Measurements from ENCODE around the gene NCAM2. TPM values are rescaled to one million over a fixed set of nuclear protein-coding genes. Genes with fewer than 3 reads are reported as not detected.
A peak's percentile ranks its signal among the peaks of the same experiment; 100 is the strongest.

NCAM2 gene
- total and polyA plus RNA-seq, 11 donors, result 0.19 to 4.3 (median 2.9) TPM

DNA sequence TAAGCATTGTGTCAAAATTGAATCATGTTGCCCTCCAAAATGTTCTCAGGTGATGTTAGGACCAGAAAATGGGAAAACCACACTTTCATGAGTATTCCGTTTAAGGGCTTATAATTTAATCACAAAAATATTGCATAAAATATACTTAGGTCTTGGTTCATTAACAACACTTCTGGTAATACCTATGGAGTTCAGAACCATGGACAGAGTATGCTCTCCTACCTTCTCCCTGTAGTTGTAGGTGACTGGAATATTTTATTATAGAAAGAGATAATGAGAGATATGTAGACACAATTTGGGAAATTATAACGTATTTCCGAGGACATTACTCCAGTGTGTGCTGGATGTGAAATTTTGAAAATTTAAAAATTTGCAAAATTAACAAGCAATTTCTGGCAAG lies 232.5 kb downstream of the NCAM2 start:
- DNase-seq (no peak), ATAC-seq (no peak)
- WGBS, 4 donors, result 41 to 57% (median 48%) methylated on average over 3 of the region's 3 CpGs
- Histone ChIP-seq H3K27ac (no peak overlapping the region), H3K36me3 (no peaks in the 10 kb centered on the region), H3K4me3 (no peak overlapping the region), H3K4me1 (peaks cover 0 to 2% (median 0%) of the 10 kb centered on the region in 12 donors), H3K27me3 (no peaks in the 10 kb centered on the region), H3K9me3 (no peaks in the 10 kb centered on the region)
- TF ChIP-seq CTCF (IDR thresholded peaks at IDR 0.05) (no peak), POLR2A (IDR thresholded peaks at IDR 0.05) (no peak)
- intact Hi-C loops (cut with DNase I), result no loop called here

DNA sequence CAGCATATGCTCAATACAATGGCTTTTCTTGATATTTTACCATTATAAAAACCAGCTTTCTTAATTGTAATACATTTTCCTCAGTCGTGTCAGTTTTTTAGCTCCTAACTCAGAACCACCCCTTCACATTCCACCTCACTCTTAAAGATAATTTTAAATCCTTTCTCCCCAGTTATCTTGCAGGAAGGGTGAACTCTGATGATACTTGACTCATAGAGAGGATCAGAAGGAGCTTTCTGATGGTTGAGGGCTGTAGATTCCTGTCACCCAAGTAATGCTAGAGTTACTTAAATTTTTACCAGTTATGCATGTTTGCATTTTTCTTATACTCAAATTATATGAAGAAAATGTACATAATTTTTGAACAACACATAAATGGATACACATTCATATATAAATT lies 233.7 kb downstream of the NCAM2 start:
- no peaks in the 10 kb centered on the region for H3K27me3 ChIP-seq
- no peak overlapping the region for H3K4me3 ChIP-seq
- WGBS, 4 donors, result 2 to 8% (median 6%) methylated on average over 1 of the region's 1 CpG
- no peak overlapping the region for H3K27ac ChIP-seq
- ATAC-seq (no peak), DNase-seq (no peak)
- H3K36me3 ChIP-seq, result no peaks in the 10 kb centered on the region
- no peaks in the 10 kb centered on the region for H3K9me3 ChIP-seq
- TF ChIP-seq CTCF (IDR thresholded peaks at IDR 0.05) (no peak), POLR2A (IDR thresholded peaks at IDR 0.05) (no peak)
- intact Hi-C loops (cut with DNase I), result no loop called here
- H3K4me1 ChIP-seq, result peaks cover 0 to 2% (median 0%) of the 10 kb centered on the region in 12 donors

- ATAC-seq (no peak), DNase-seq (no peak)
- Histone ChIP-seq H3K27me3 (no peaks in the 10 kb centered on the region), H3K9me3 (no peaks in the 10 kb centered on the region), H3K4me1 (peaks cover 0 to 2% (median 0%) of the 10 kb centered on the region in 12 donors), H3K4me3 (no peak overlapping the region), H3K27ac (no peak overlapping the region), H3K36me3 (no peaks in the 10 kb centered on the region)
- 3 to 7% (median 6%) methylated on average over 1 of the region's 1 CpG for WGBS, 4 donors
- TF ChIP-seq CTCF (IDR thresholded peaks at IDR 0.05), result peak in 11 of 12 donors; percentile 11 to 49 (median 26)
- no peak for TF ChIP-seq POLR2A (IDR thresholded peaks at IDR 0.05)
- intact Hi-C loops (cut with DNase I), result no loop called here
Observed at GRCh38 chr21:21232320-21232719, 234.1 kb downstream of the NCAM2 start.

DNA sequence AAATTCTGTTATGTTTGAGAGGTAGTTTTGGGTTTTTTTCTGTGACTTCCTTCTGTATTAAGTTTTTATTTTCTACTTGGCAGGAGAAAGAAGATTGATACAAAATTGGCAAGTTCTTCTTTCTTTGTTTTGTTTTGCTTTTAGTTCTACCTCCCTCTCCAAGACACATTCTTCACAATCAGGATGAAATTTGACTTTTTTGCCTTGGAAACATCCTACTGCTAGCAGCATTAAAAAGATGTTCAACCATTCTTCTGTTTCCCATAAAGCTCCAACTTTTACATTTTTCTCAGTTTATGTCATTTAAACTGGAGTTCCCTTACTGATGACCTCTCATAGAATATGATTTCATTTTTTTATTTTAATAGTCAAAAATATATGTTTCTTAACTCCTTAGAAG lies 234.8 kb downstream of the NCAM2 start:
- no peaks in the 10 kb centered on the region for H3K27me3 ChIP-seq
- TF ChIP-seq POLR2A (IDR thresholded peaks at IDR 0.05), result no peak
- no peak for TF ChIP-seq CTCF (IDR thresholded peaks at IDR 0.05)
- intact Hi-C loops (cut with DNase I), result no loop called here
- DNase-seq (no peak), ATAC-seq (no peak)
- H3K27ac ChIP-seq, result no peak overlapping the region
- H3K36me3 ChIP-seq, result no peaks in the 10 kb centered on the region
- H3K4me1 ChIP-seq, result peaks cover 0 to 2% (median 0%) of the 10 kb centered on the region in 12 donors
- no peak overlapping the region for H3K4me3 ChIP-seq
- H3K9me3 ChIP-seq, result no peaks in the 10 kb centered on the region

Measured in heart left ventricle (tissue), 16 donors.